Measurements from ENCODE around the gene ATG4D. TPM values are rescaled to one million over a fixed set of nuclear protein-coding genes. Genes with fewer than 3 reads are reported as not detected.
A peak's percentile ranks its signal among the peaks of the same experiment; 100 is the strongest.

ATG4D gene
- 45.7 TPM for polyA plus RNA-seq (2012; ENCODE audit: insufficient read depth, insufficient read length)

- H3K4me3 ChIP-seq (ENCODE audit: low read length): peak within 1 kb of the TSS; percentile 92
- DNase-seq (ENCODE audit: low read depth, low spot score): peak; percentile 60
These were observed at the start of gene ATG4D for GRCh38 chr19:10543420-10544241. Gene ATG4D (plus strand): TSS chr19:10543904. CDS start chr19:10544091, 187 bp downstream.

GRCh38 chr19:10497371-10497770 is 46.3 kb upstream of the ATG4D start:
- no peak for DNase-seq (ENCODE audit: low read depth, low spot score)
- no peak overlapping the region for H3K4me3 ChIP-seq (ENCODE audit: low read length)

- DNase-seq (ENCODE audit: low read depth, low spot score): no peak
These were observed 44.0 kb upstream of the ATG4D start for GRCh38 chr19:10499550-10500246.

DNA sequence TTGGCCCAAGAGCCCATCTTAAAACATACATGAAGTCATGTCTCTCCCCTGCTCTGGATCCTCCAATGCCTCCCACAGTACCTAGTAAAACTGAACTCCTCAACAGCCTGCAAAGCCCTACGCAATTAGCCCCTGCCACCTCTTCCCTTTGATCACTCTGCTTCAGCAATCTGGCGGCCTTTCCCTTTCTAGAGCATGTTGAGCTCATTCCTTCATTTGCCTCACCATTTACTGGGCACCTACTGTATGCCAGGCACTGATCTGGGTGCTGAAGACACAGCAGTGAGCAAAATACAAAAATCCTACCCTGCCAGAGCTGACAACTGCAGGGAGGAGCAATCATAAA is 43.5 kb upstream of the ATG4D start:
- no peak for DNase-seq (ENCODE audit: low read depth, low spot score)

More at GRCh38 chr19:10499550-10500246, 44.0 kb upstream of the ATG4D start:
- H3K4me3 ChIP-seq (ENCODE audit: low read length): no peak overlapping the region

DNA sequence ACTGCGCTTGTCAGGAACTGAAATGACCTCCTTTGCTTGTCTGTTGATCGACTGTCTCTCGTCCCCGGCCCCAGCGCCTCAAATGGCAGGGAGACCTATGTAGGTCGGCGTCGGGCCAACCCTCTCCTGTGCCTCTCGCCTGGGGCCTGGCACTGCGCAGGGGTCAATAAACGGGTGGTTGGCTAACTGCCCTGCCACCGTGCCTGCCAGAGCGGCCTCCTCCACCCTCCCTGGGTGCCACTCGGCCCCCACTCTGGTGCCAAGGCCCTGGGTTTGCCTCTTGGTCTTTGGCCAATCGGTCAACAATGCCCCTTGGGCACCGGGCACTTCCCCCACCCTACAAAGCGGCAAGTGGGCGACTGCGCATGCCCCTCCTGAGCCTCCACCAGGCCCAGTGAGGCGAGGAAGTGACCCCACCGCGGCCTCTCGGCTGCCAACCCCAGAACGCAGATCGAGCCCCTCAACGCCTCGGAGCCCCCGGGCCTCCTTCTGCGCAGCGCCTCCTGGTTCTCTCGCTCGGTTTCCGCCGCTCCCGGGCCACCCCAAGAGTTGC is 41.7 kb upstream of the ATG4D start:
- H3K4me3 ChIP-seq (ENCODE audit: low read length): peak overlapping the region; percentile 94
- no peak for DNase-seq (ENCODE audit: low read depth, low spot score)

More for the DNA sequence above, 43.5 kb upstream of the ATG4D start:
- H3K4me3 ChIP-seq (ENCODE audit: low read length): no peak overlapping the region

DNA sequence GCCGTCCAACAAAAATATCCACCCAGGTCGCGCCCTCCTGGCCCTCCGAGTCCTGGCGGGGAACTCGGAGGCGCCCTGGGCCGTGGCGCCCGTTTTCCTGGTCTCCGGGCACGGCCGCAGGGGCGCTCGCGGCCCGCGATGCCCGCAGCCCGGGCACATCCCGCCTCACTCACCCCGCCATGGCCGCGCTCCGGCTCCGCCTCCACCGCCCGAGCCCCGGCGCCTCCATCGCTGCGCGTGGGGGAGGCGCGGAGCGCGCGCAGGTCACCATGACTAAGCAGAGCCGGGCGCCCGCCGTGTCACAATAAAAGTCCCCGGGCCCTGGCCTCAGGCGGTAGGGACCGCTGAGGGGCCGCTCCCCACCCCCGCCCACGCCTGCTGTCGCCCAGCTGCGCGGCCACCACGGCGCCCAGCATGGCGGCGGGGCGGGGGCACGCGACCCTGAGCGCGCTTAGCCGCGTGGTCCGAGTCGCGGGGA is 41.1 kb upstream of the ATG4D start:
- peak overlapping the region; percentile 94 for H3K4me3 ChIP-seq (ENCODE audit: low read length)

GRCh38 chr19:10503002-10503789 is 40.5 kb upstream of the ATG4D start, which contains the start of gene KEAP1:
Gene KEAP1 (minus strand): TSS chr19:10503356. CDS start chr19:10500033, 3,323 bp downstream.
- DNase-seq (ENCODE audit: low read depth, low spot score): no peak
- peak within 1 kb of the TSS; percentile 94 for H3K4me3 ChIP-seq (ENCODE audit: low read length)

More for the DNA sequence above, 41.1 kb upstream of the ATG4D start:
- peak; percentile 88 for DNase-seq (ENCODE audit: low read depth, low spot score)

- peak; percentile 79 for DNase-seq (ENCODE audit: low read depth, low spot score)
- no peak overlapping the region for H3K4me3 ChIP-seq (ENCODE audit: low read length)
These were observed 38.0 kb upstream of the ATG4D start for GRCh38 chr19:10505583-10506229.

DNA sequence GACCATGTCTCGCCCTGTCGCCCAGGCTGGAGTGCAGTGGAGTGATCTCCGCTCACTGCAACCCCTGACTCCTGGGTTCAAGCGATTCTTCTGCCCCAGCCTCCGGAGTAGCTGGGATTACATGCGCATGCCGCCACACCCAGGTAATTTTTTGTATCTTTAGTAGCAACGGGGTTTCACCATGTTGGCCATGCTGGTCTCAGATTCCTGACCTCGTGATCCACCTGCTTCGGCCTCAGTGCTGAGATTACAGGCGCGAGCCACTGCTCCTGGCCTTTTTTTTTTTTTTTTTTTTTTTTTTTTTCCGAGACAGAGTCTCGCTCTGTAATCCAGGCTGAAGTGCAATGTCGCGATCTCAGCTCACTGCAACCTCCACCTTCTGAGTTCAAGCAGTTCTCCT is 35.7 kb upstream of the ATG4D start:
- no peak overlapping the region for H3K4me3 ChIP-seq (ENCODE audit: low read length)
- DNase-seq (ENCODE audit: low read depth, low spot score): no peak

DNA sequence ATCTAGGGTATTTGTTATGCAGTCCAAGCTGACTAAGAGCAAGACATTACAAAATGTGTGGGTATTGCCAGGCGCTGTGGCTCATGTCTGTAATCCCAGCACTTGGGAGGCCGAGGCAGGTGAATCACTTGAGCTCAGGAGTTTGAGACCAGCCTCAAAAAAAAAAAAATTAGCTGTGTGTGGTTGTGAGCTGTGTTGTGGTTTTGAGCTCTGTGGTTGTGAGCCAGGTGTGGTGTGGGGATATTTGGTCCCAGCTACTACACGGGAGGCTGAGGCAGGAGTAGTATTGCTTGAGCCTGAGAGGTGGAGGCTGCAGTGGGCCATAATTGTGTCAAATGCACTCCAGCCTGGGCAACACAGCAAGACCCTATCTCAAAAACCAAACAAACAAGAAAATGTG is 35.0 kb upstream of the ATG4D start:
- no peak overlapping the region for H3K4me3 ChIP-seq (ENCODE audit: low read length)
- DNase-seq (ENCODE audit: low read depth, low spot score): peak; percentile 79

GRCh38 chr19:10510301-10510802 is 33.4 kb upstream of the ATG4D start:
- DNase-seq (ENCODE audit: low read depth, low spot score): no peak
- H3K4me3 ChIP-seq (ENCODE audit: low read length): no peak overlapping the region

GRCh38 chr19:10513223-10513622 is 30.5 kb upstream of the ATG4D start:
- H3K4me3 ChIP-seq (ENCODE audit: low read length): no peak overlapping the region
- DNase-seq (ENCODE audit: low read depth, low spot score): no peak

GRCh38 chr19:10514211-10515145 is 29.2 kb upstream of the ATG4D start:
- DNase-seq (ENCODE audit: low read depth, low spot score): peak; percentile 17
- H3K4me3 ChIP-seq (ENCODE audit: low read length): no peak overlapping the region

DNA sequence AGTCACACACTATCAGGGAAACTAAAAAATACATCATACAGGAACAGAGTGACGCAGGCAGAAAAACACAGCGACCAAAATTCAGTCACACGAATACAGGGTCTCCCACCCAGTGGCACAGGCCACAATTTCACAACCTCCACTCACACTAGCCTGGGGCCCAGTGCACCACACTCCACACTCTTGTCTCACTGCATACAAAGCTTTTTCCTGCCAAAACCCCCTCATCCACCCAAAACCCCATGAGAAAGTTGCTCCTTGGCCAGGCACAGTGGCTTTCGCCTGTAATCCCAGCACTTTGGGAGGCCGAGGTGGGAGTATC is 27.7 kb upstream of the ATG4D start:
- H3K4me3 ChIP-seq (ENCODE audit: low read length): no peak overlapping the region
- no peak for DNase-seq (ENCODE audit: low read depth, low spot score)

- H3K4me3 ChIP-seq (ENCODE audit: low read length): no peak overlapping the region
- no peak for DNase-seq (ENCODE audit: low read depth, low spot score)
These were observed 26.9 kb upstream of the ATG4D start for GRCh38 chr19:10516671-10517286.

- DNase-seq (ENCODE audit: low read depth, low spot score): no peak
- no peak within 1 kb of the TSS for H3K4me3 ChIP-seq (ENCODE audit: low read length)
These were observed 26.3 kb upstream of the ATG4D start, which contains the start of gene S1PR5 for GRCh38 chr19:10517361-10517759. Gene S1PR5 (minus strand): TSS chr19:10517447. CDS start chr19:10515011, 2,436 bp downstream.

Data from Jurkat, Clone E6-1 (cell line).